ENCODE measurements around the gene MS4A15. TPM values are rescaled to one million over a fixed set of nuclear protein-coding genes. Genes with fewer than 3 reads are reported as not detected.
"Not testable (repeated sequence)": the region's sequence is repeated elsewhere in the genome, so short reads cannot be mapped to it uniquely, and the experiment has no call there.

MS4A15 gene
- polyA plus RNA-seq, 3 donors from 2014 or later = not detected

GRCh38 chr11:60810569-60810968 lies 53.9 kb downstream of the MS4A15 start:
- no peak for DNase-seq
- Mint-ChIP-seq H3K27ac (no peak overlapping the region), H3K4me3 (no peak overlapping the region), H3K36me3 (no peaks in the 10 kb centered on the region), H3K4me1 (no peaks in the 10 kb centered on the region), H3K9me3 (peaks cover 0 to 3% (median 0%) of the 10 kb centered on the region in 6 donors), H3K27me3 (ENCODE audit: low read depth in 3 of 3) (peaks cover 2 to 6% (median 4%) of the 10 kb centered on the region in 3 donors)

- Mint-ChIP-seq H3K4me1 (no peaks in the 10 kb centered on the region), H3K36me3 (no peaks in the 10 kb centered on the region), H3K4me3 (no peak overlapping the region), H3K27ac (no peak overlapping the region), H3K9me3 (peaks cover 0 to 14% (median 10%) of the 10 kb centered on the region in 6 donors), H3K27me3 (ENCODE audit: low read depth in 3 of 3) (peaks cover 2 to 9% (median 6%) of the 10 kb centered on the region in 3 donors)
- DNase-seq = no peak
These were observed 56.7 kb downstream of the MS4A15 start for GRCh38 chr11:60813324-60813723.

DNA sequence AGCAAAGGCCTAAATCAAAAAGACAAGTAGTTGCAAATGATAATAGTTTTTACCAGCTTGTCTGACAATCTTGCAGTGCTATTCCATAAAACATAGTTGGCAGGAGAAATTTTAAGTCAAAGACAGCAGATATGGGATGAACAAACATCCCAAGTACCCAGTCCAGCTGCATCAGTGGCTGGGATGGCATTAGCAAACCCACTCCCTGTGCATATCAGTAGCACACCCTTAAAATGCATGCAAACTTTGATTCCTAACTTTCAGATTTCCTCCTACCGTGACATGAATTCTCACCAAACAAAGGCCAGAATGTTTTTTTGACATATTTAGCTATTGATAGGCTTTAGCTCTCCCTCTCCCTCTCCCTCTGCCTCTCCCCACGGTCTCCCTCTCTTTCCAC lies 57.4 kb downstream of the MS4A15 start:
- no peaks in the 10 kb centered on the region for H3K4me1 Mint-ChIP-seq
- no peak overlapping the region for H3K4me3 Mint-ChIP-seq
- peaks cover 2 to 9% (median 6%) of the 10 kb centered on the region in 3 donors for H3K27me3 Mint-ChIP-seq (ENCODE audit: low read depth in 3 of 3)
- H3K27ac Mint-ChIP-seq = no peak overlapping the region
- DNase-seq = no peak
- peaks cover 0 to 14% (median 10%) of the 10 kb centered on the region in 6 donors for H3K9me3 Mint-ChIP-seq
- H3K36me3 Mint-ChIP-seq = no peaks in the 10 kb centered on the region

GRCh38 chr11:60816590-60817157 lies 60.0 kb downstream of the MS4A15 start:
- Mint-ChIP-seq H3K4me1 (no peaks in the 10 kb centered on the region), H3K27ac (no peak overlapping the region), H3K9me3 (peaks cover 0 to 14% (median 10%) of the 10 kb centered on the region in 6 donors), H3K4me3 (no peak overlapping the region), H3K36me3 (no peaks in the 10 kb centered on the region), H3K27me3 (ENCODE audit: low read depth in 3 of 3) (peaks cover 2 to 11% (median 3%) of the 10 kb centered on the region in 3 donors)
- DNase-seq = no peak

DNA sequence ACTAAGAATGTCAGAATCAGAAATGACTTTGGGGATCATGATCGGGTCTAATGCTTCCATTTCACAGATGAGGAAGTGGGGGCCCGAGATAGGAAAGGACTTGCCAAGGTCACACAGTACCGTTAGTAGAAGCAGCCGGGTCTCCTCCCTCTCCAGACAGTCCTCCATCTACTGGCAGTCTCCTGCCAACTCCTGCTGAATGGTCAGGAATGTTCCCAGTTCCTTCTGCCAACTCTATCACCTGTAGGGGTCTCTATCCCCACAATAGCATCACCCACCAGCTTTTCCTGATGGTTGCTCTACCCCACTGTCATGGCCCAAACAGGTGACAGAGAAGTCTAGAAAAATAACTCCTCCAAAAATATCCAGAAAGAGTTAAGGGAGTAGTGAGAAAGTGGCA lies 61.4 kb downstream of the MS4A15 start:
- Mint-ChIP-seq H3K36me3 (no peaks in the 10 kb centered on the region), H3K4me3 (no peak overlapping the region), H3K9me3 (peaks cover 0 to 14% (median 10%) of the 10 kb centered on the region in 6 donors), H3K27me3 (ENCODE audit: low read depth in 3 of 3) (peaks cover 0 to 11% (median 3%) of the 10 kb centered on the region in 3 donors), H3K27ac (no peak overlapping the region), H3K4me1 (no peaks in the 10 kb centered on the region)
- no peak for DNase-seq

- H3K27ac Mint-ChIP-seq = no peak overlapping the region
- no peak for DNase-seq
- peaks cover 1 to 7% (median 3%) of the 10 kb centered on the region in 3 donors for H3K27me3 Mint-ChIP-seq (ENCODE audit: low read depth in 3 of 3)
- no peaks in the 10 kb centered on the region for H3K36me3 Mint-ChIP-seq
- no peaks in the 10 kb centered on the region for H3K4me1 Mint-ChIP-seq
- peaks cover 0 to 4% (median 3%) of the 10 kb centered on the region in 6 donors for H3K9me3 Mint-ChIP-seq
- no peak overlapping the region for H3K4me3 Mint-ChIP-seq
These were observed 65.3 kb downstream of the MS4A15 start for GRCh38 chr11:60821827-60822599.

GRCh38 chr11:60823745-60824306 lies 67.2 kb downstream of the MS4A15 start:
- H3K4me1 Mint-ChIP-seq; H3K9me3 Mint-ChIP-seq; H3K27me3 Mint-ChIP-seq (ENCODE audit: low read depth in 3 of 3); H3K4me3 Mint-ChIP-seq; DNase-seq; H3K36me3 Mint-ChIP-seq; H3K27ac Mint-ChIP-seq: not testable (repeated sequence)

- Mint-ChIP-seq H3K36me3 (no peaks in the 10 kb centered on the region), H3K27me3 (ENCODE audit: low read depth in 3 of 3) (peaks cover 3 to 5% (median 4%) of the 10 kb centered on the region in 3 donors), H3K4me3 (no peak overlapping the region), H3K9me3 (peaks cover 0 to 2% (median 0%) of the 10 kb centered on the region in 6 donors), H3K4me1 (no peaks in the 10 kb centered on the region), H3K27ac (no peak overlapping the region)
- no peak for DNase-seq
These were observed 68.5 kb downstream of the MS4A15 start for GRCh38 chr11:60825118-60825517.

DNA sequence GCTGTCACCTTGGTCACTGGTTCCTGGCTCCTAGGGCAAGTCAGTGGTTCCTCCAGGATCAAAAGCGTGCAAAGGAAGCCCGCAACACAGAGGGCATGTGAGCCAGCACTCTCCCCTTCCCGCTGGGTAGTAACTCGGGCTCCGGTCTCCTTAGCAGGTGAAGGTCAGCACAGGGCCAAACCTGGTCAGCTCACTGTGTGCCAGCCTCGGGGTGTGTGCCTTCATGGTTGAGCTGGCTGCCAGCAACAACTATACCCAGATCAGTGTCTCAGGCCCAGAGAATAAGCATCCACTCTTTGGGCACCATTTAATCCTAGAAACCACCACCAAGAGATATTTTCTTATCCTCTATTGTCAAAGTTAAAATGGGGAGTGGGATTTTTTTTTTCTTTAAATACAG lies 69.1 kb downstream of the MS4A15 start:
- Mint-ChIP-seq H3K27me3 (ENCODE audit: low read depth in 3 of 3) (peaks cover 2 to 5% (median 4%) of the 10 kb centered on the region in 3 donors), H3K4me3 (no peak overlapping the region), H3K4me1 (no peaks in the 10 kb centered on the region)

More for the DNA sequence above, 69.1 kb downstream of the MS4A15 start:
- peaks cover 0 to 2% (median 0%) of the 10 kb centered on the region in 6 donors for H3K9me3 Mint-ChIP-seq
- no peak for DNase-seq
- no peaks in the 10 kb centered on the region for H3K36me3 Mint-ChIP-seq
- no peak overlapping the region for H3K27ac Mint-ChIP-seq

Other genes starting within 250 kb of the MS4A15 start
- gene MS4A13, start 241.5 kb upstream of the MS4A15 start, polyA plus RNA-seq = not detected
- gene MS4A8, start 57.3 kb upstream of the MS4A15 start, polyA plus RNA-seq = not detected
- gene MS4A18, start 32.1 kb upstream of the MS4A15 start, polyA plus RNA-seq = not detected
- gene MS4A10, start 28.5 kb downstream of the MS4A15 start, polyA plus RNA-seq = not detected
- gene CCDC86, start 85.2 kb downstream of the MS4A15 start, polyA plus RNA-seq = 10 to 100 TPM in 1 of 3 donors, 1 to 10 TPM in 2; 5.6 to 16.5 (median 7.4) TPM
- gene PTGDR2, start 99.1 kb downstream of the MS4A15 start, polyA plus RNA-seq = under 1 TPM in 2 of 3 donors, not detected in 1; 0.46 to 0.49 TPM
- gene ZP1, start 110.7 kb downstream of the MS4A15 start, polyA plus RNA-seq = not detected
- 10 to 100 TPM in 2 of 3 donors, 1 to 10 TPM in 1; 8.9 to 15.2 (median 13.6) TPM for gene PRPF19, start 149.7 kb downstream of the MS4A15 start, polyA plus RNA-seq
- gene TMEM109, start 157.3 kb downstream of the MS4A15 start, polyA plus RNA-seq = 100 to 1,000 TPM; 292 to 631 (median 400) TPM
- gene TMEM132A, start 167.6 kb downstream of the MS4A15 start, polyA plus RNA-seq = not detected
- under 1 TPM in 2 of 3 donors, not detected in 1; 0.41 to 0.43 TPM for gene SLC15A3, start 195.3 kb downstream of the MS4A15 start, polyA plus RNA-seq
- 10 to 100 TPM; 17.3 to 47.3 (median 19.1) TPM for gene CD6, start 214.8 kb downstream of the MS4A15 start, polyA plus RNA-seq